Measurements from ENCODE around the gene TSPEAR.
"Not testable (repeated sequence)": the region's sequence is repeated elsewhere in the genome, so short reads cannot be mapped to it uniquely, and the experiment has no call there.

TSPEAR gene

GRCh38 chr21:44648557-44649311, 62.6 kb downstream of the TSPEAR start:
- DNase-seq = no peak

GRCh38 chr21:44647222-44647552, 64.2 kb downstream of the TSPEAR start:
- DNase-seq = no peak

- DNase-seq = not testable (repeated sequence)
These were observed 64.8 kb downstream of the TSPEAR start, which contains the start of gene KRTAP10-11 for GRCh38 chr21:44646366-44647221. TSS of gene KRTAP10-11 (plus strand) at chr21:44646414. CDS start at chr21:44646459, 45 bp downstream.

- DNase-seq = no peak
These were observed 66.5 kb downstream of the TSPEAR start for GRCh38 chr21:44644878-44645277.

DNA sequence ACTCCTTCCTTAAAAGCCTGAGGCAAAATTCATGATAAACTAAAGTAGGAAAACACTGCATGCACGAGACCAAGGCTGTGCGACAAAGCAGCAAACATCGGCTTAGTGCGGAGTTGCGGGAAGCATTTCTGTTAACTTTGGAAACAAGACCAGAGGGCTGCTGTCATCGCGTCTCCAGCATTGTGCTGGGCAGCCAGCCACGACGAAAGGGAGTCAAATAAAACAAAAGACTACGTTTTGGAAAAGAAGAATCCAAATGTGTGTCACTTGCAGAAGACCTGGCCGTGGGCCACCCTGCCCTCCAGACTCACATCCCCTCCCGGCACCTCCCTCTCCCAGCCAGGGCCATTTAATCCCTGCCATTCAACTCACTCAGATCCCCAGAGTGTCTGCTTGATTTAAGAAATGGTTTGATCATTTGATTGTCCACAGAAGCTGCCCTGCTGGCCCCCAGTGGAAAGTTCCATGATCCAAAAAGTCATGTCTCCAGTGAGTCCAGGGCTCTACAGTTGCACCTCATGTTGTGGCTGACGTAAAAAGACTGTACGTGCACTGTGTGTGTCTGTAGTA, 67.5 kb downstream of the TSPEAR start:
- no peak for DNase-seq

DNA sequence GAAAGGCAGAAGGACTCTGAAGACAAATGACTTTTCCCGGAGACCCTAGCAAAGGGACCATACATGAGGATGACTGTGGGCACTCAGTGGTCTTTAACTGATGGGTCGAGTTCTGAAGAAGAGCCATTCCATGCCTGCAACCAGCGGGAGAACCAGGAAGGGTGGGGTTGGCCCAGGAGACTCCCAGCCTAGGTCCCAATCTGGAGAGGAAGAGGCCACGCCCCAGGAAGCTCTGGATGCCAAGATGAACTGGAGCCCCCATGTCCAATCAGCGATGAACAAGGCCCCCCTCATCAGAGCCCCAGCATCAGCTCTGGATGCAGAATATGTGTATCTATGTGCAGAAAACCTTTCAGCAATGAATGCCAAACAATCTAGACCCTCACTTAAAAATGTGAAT, 70.6 kb downstream of the TSPEAR start:
- no peak for DNase-seq

- no peak for DNase-seq
These were observed 72.1 kb downstream of the TSPEAR start for GRCh38 chr21:44639331-44639655.

DNA sequence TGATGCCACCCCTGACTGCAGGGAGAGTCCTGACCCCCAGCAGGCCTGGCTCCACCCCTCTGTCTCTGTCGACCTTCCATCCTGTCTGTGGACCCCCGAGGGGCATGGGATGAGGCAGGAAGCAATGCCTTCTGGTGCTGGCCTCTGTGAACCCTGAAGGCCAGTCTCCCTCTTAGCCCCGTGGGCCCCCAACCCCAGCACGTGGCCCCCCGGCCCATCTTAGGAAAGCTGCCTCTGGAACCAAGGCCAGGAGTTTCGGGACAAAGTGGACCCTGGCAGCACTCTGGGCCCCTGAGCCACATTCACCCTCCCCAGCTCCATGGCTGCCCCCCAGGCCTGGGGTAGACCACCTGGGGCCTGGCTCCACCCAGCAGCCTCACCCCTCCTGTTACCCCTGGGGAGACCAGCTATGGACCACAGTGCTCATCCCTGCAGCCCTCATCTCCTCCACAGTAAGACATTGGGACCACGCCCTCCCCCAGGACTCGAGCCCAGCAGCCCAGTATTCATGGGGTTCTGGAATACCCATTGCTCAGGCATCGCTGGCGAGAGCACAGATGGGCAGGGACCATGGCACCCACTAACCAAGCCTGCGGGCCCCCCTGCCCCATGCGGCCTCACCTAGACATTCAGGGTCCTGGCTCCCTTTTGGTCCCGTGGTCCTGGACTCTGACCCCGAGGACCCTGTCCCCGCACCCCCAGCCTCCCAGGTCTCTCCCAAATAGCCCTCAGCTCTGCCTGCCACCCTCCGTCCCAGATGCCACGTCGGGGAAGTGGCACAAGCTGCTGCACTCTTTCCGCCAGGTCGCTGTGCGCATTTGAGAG, 72.7 kb downstream of the TSPEAR start:
- not testable (repeated sequence) for DNase-seq

DNA sequence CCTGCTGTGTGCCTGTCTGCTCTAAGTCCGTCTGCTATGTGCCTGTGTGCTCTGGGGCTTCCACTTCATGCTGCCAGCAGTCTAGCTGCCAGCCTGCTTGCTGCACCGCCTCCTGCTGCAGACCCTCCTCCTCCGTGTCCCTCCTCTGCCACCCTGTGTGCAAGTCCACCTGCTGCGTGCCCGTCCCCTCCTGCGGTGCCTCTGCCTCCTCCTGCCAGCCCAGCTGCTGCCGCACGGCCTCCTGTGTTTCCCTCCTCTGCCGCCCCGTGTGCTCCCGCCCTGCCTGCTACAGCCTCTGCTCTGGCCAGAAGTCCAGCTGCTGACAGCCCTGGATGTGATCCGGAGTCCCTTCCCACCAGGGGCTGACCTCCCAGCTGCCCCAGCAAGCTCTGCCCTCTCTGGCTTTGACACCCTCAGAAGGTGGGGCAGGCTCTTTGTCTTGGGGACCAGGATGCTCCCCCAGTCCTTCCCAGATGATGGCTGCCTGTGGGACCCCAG, 73.5 kb downstream of the TSPEAR start:
- DNase-seq = not testable (repeated sequence)

DNA sequence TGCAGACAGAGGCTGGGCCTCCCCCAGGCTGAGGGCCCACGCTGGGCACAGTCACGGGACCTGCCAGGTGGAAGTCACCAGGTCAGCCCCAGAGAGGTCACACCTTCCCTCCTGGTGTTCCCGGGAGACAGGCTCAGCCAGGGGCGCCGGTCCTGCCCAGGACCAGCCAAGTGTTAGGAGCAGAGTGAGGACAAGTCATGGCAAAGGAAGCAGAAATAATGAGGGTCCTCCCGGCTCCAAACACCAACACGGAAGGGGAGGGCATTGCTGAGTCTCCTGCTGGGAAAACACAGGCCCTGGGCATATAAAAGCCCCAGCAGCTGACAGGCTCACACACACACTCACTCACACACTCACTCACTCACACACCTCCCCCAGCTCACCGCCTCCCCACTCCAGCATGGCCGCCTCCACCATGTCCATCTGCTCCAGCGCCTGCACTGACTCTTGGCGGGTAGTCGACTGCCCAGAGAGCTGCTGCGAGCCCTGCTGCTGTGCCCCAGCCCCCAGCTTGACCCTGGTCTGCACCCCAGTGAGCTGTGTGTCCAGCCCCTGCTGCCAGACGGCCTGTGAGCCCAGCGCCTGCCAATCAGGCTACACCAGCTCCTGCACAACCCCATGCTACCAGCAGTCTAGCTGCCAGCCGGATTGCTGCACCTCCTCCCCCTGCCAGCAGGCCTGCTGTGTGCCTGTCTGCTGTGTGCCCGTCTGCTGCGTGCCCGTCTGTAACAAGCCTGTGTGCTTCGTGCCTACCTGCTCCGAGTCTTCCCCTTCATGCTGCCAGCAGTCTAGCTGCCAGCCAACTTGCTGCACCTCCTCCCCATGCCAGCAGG, 74.1 kb downstream of the TSPEAR start, which contains the start of gene KRTAP10-10:
TSS of gene KRTAP10-10 (plus strand) at position 339 of the 833 bp plus-strand sequence. CDS start at position 401, 62 bp downstream.
- DNase-seq = no peak

DNA sequence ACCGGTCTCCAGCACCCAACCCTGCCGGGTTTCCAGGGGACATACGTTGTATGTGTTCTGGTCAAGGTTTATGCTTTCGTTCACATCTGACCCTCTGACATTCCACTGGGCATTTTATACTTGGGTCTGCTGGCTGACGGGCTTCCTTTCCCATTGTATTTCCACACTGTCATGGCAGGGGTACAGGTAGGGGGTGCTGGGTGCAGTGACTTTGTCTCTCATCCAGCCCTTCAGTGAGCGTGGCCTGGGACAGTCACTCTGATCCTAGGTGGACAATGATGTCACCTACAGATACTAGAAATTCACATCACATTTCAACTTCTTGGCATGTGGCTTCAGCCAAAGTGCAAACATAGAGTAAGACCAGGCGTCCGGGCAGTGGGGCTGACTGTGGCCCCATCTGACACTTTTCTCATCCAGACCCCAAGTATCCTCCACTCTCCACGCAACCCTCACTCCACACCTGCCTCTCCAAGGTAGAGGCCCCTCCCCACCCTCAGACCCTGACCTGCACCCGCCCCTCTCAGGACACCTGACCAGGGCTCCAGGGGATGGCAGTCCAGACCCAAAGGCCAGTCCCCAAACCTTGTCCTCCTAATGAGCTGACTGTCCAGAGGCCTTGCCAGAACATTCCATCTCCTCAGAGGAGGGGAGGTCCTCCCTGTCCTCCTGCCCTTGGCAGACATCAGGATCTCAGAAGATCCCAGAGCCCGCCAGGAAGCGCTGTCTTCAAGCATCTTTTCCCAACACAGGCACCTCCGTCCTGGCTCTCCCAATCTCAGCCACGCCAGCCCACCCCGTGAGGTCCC, 75.0 kb downstream of the TSPEAR start:
- no peak for DNase-seq

DNA sequence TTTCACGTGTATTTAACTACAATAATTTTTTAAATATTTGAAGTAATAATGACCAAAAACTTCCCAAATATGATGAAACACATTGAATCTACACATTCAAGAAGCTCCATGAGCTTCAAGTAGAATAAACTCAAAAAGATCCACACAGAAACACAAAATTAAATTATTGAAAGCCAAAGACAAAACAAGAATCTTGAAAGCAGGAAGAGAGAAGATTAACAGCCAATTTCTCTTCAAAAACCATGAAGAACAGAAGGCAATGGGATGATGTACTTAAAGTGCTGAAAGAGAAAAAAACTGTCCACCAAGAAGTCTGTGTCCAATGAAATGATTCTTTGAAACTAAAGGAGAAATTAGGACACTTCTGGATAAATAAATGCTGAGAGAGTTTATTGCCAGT, 79.3 kb downstream of the TSPEAR start:
- no peak for DNase-seq

DNA sequence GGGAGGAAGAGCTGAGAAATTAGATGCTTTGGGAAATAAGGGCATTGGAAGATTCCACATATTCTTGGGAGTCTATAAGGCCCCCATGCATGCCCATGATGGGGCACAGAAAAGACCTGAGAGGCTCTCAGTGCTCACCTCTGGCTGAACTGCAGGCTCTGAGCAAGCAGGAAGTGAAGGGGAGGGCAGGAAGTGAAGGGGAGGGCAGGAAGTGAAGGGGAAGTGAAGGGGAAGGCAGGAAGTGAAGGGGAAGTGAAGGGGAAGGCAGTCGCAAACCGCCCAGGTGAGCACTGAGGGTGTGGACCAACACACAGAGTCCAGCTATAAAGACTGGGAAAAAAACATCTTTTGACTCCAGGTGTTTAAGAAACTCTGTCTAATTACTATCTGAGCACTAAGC, 80.9 kb downstream of the TSPEAR start:
- DNase-seq = no peak

- no peak for DNase-seq
These were observed 82.5 kb downstream of the TSPEAR start for GRCh38 chr21:44628707-44629391.

GRCh38 chr21:44627831-44628233, 83.5 kb downstream of the TSPEAR start:
- DNase-seq = not testable (repeated sequence)

DNA sequence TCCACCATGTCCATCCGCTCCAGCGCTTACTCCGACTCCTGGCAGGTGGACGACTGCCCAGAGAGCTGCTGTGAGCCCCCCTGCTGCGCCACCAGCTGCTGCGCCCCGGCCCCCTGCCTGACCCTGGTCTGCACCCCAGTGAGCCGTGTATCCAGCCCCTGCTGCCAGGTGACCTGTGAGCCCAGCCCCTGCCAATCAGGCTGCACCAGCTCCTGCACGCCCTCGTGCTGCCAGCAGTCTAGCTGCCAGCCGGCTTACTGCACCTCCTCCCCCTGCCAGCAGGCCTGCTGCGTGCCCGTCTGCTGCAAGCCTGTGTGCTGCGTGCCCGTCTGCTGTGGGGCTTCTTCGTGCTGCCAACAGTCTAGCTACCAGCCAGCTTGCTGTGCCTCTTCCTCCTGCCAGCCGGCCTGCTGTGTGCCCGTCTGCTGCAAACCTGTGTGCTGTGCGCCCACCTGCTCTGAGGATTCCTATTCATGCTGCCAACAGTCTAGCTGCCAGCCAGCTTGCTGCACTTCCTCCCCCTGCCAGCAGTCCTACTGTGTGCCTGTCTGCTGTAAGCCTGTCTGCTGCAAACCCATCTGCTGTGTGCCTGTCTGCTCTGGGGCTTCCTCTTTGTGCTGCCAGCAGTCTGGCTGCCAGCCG, 84.1 kb downstream of the TSPEAR start:
- not testable (repeated sequence) for DNase-seq

- no peak for DNase-seq
These were observed 84.7 kb downstream of the TSPEAR start, which contains the start of gene KRTAP10-9 for GRCh38 chr21:44626673-44627143. TSS of gene KRTAP10-9 (plus strand) at chr21:44627093. CDS start at chr21:44627172, 79 bp downstream.

DNA sequence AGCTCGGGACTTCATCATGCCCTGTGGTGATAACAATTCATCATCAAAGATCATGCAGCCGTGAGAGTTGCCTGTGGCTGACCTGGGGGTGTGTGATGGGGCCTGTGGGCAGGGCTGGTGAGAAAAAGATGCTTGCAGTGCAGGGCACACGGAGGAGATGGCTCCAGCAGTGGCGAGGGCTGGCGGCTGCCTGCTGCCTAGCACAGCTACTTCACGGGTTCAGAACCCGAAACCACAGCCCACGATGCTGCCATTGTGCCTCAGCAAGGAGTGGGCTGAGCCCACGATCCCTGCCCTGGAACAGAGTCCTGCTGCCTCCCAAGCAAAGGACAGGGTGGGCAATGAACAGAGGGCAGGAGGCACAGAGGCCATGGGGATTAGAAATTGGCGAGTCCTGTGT, 85.1 kb downstream of the TSPEAR start:
- DNase-seq = no peak

DNA sequence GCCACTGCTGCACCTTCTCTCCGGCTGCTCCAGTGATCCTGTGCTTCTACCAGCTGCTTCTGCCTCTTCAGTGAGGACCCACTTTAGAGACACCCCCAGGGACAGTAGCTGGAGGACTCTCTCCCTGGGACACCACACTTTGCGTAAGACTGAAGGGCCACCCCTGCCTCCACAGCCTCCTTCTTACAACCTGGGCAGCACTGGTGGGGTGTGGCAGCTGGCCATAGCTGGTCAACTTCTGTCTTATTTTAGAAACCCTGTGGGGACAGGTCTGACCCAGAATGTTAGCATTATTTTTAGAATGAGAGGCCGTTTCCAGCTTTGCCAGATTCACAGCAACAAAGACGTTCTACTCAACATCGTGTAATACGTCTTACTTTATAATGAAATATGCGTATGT, 85.6 kb downstream of the TSPEAR start:
- DNase-seq = no peak

Data from activated effector memory CD4-positive, alpha-beta T cell treated with Interleukin-2 at 50 U/mL for 16 hours (primary cell).